ENCODE measurements around the gene TPI1.

GRCh38 chr12:6853626-6854025 lies 13.7 kb upstream of the TPI1 start:
- TF ChIP-seq POLR2A (IDR thresholded peaks at IDR 0.05) (no peak), CTCF (IDR thresholded peaks at IDR 0.05) (no peak)
